ENCODE data around the gene NFU1.
"Not testable (repeated sequence)": the region's sequence is repeated elsewhere in the genome, so short reads cannot be mapped to it uniquely, and the experiment has no call there.

NFU1 gene

GRCh38 chr2:69443673-69444072, 6.4 kb upstream of the NFU1 start:
- WGBS = 86% methylated on average over 3 of the region's 3 CpGs
- not testable (repeated sequence) for H3K18ac ChIP-seq (ENCODE audit: low read depth in 1 of 2, low read length in 2 of 2)

GRCh38 chr2:69439499-69439898, 2.3 kb upstream of the NFU1 start:
- H2AFZ ChIP-seq (ENCODE audit: low read depth, low read length); H3K9ac ChIP-seq (ENCODE audit: low read length); H3K14ac ChIP-seq (ENCODE audit: low read length in 2 of 2); H2BK15ac ChIP-seq (ENCODE audit: low read depth, poor library complexity, severe bottlenecking); H3K4me2 ChIP-seq (ENCODE audit: low read length, poor library complexity, severe bottlenecking); H3K79me1 ChIP-seq (replicated peaks; ENCODE audit: low read length, poor library complexity, severe bottlenecking); DNase-seq; H4K91ac ChIP-seq (ENCODE audit: low read length); H3K27ac ChIP-seq (ENCODE audit: low read length, poor library complexity, severe bottlenecking); H3K36me3 ChIP-seq (ENCODE audit: control insufficient read depth in 1 of 2, insufficient read depth in 2 of 2, low read depth in 1 of 2, low read length in 2 of 2); H2AK5ac ChIP-seq (ENCODE audit: low read length, severe bottlenecking); H3K27me3 ChIP-seq (ENCODE audit: control insufficient read depth in 1 of 2, insufficient read depth in 1 of 2, low read length in 2 of 2); H3K4me1 ChIP-seq (ENCODE audit: control insufficient read depth, insufficient read depth, low read depth, low read length); H3K23ac ChIP-seq (ENCODE audit: low read length in 2 of 2); H3K4ac ChIP-seq (ENCODE audit: low read depth in 1 of 2, low read length in 2 of 2); H2BK5ac ChIP-seq (ENCODE audit: low read depth, low read length, poor library complexity, severe bottlenecking); H2BK12ac ChIP-seq (ENCODE audit: low read length in 2 of 2); H3K18ac ChIP-seq (ENCODE audit: low read depth in 1 of 2, low read length in 2 of 2); H3K9me3 ChIP-seq (ENCODE audit: control insufficient read depth, low read length); H4K8ac ChIP-seq (ENCODE audit: low read length); H3K4me3 ChIP-seq (ENCODE audit: insufficient read depth in 1 of 2, low read depth in 1 of 2, low read length in 2 of 2); H2BK120ac ChIP-seq (ENCODE audit: low read depth, low read length): not testable (repeated sequence)
- 100% methylated on average over 2 of the region's 2 CpGs for WGBS

More at GRCh38 chr2:69443673-69444072, 6.4 kb upstream of the NFU1 start:
- not testable (repeated sequence) for H3K4me3 ChIP-seq (ENCODE audit: insufficient read depth in 1 of 2, low read depth in 1 of 2, low read length in 2 of 2); H2AK5ac ChIP-seq (ENCODE audit: low read length, severe bottlenecking); H2BK5ac ChIP-seq (ENCODE audit: low read depth, low read length, poor library complexity, severe bottlenecking); H2BK120ac ChIP-seq (ENCODE audit: low read depth, low read length); H3K79me1 ChIP-seq (replicated peaks; ENCODE audit: low read length, poor library complexity, severe bottlenecking); H3K9ac ChIP-seq (ENCODE audit: low read length); H3K27me3 ChIP-seq (ENCODE audit: control insufficient read depth in 1 of 2, insufficient read depth in 1 of 2, low read length in 2 of 2); H3K4me2 ChIP-seq (ENCODE audit: low read length, poor library complexity, severe bottlenecking); H2BK15ac ChIP-seq (ENCODE audit: low read depth, poor library complexity, severe bottlenecking); H3K23ac ChIP-seq (ENCODE audit: low read length in 2 of 2); H2BK12ac ChIP-seq (ENCODE audit: low read length in 2 of 2); H4K8ac ChIP-seq (ENCODE audit: low read length); H3K4ac ChIP-seq (ENCODE audit: low read depth in 1 of 2, low read length in 2 of 2); H3K9me3 ChIP-seq (ENCODE audit: control insufficient read depth, low read length); DNase-seq; H2AFZ ChIP-seq (ENCODE audit: low read depth, low read length); H3K36me3 ChIP-seq (ENCODE audit: control insufficient read depth in 1 of 2, insufficient read depth in 2 of 2, low read depth in 1 of 2, low read length in 2 of 2); H3K4me1 ChIP-seq (ENCODE audit: control insufficient read depth, insufficient read depth, low read depth, low read length); H3K14ac ChIP-seq (ENCODE audit: low read length in 2 of 2); H3K27ac ChIP-seq (ENCODE audit: low read length, poor library complexity, severe bottlenecking); H4K91ac ChIP-seq (ENCODE audit: low read length)

- Histone ChIP-seq H2BK12ac (ENCODE audit: low read length in 2 of 2) (peak overlapping the region in 1 of 2 experiments; percentile 37), H3K4me1 (ENCODE audit: control insufficient read depth, insufficient read depth, low read depth, low read length) (peaks cover 7% of the 10 kb centered on the region), H2AK5ac (ENCODE audit: low read length, severe bottlenecking) (peak overlapping the region; percentile 7), H3K4me2 (ENCODE audit: low read length, poor library complexity, severe bottlenecking) (no peak overlapping the region), H2BK15ac (ENCODE audit: low read depth, poor library complexity, severe bottlenecking) (no peak overlapping the region), H3K36me3 (ENCODE audit: control insufficient read depth in 1 of 2, insufficient read depth in 2 of 2, low read depth in 1 of 2, low read length in 2 of 2) (no peaks in the 10 kb centered on the region), H3K4me3 (ENCODE audit: insufficient read depth in 1 of 2, low read depth in 1 of 2, low read length in 2 of 2) (no peak overlapping the region), H3K27ac (ENCODE audit: low read length, poor library complexity, severe bottlenecking) (no peak overlapping the region), H2AFZ (ENCODE audit: low read depth, low read length) (no peak overlapping the region), H4K8ac (ENCODE audit: low read length) (no peak overlapping the region), H2BK120ac (ENCODE audit: low read depth, low read length) (no peak overlapping the region), H2BK5ac (ENCODE audit: low read depth, low read length, poor library complexity, severe bottlenecking) (no peak overlapping the region), H3K14ac (ENCODE audit: low read length in 2 of 2) (no peak overlapping the region), H3K4ac (ENCODE audit: low read depth in 1 of 2, low read length in 2 of 2) (no peak overlapping the region), H3K9me3 (ENCODE audit: control insufficient read depth, low read length) (no peaks in the 10 kb centered on the region), H3K23ac (ENCODE audit: low read length in 2 of 2) (no peak overlapping the region), H3K79me1 (replicated peaks; ENCODE audit: low read length, poor library complexity, severe bottlenecking) (peaks cover 8% of the 10 kb centered on the region), H3K9ac (ENCODE audit: low read length) (peak overlapping the region; percentile 95), H3K27me3 (ENCODE audit: control insufficient read depth in 1 of 2, insufficient read depth in 1 of 2, low read length in 2 of 2) (no peaks in the 10 kb centered on the region), H3K18ac (ENCODE audit: low read depth in 1 of 2, low read length in 2 of 2) (no peak overlapping the region), H4K91ac (ENCODE audit: low read length) (no peak overlapping the region)
- DNase-seq = no peak
- WGBS = 100% methylated on average over 6 of the region's 6 CpGs
Measured at GRCh38 chr2:69438580-69438979, 1.3 kb upstream of the NFU1 start.

- peak overlapping the region; percentile 52 for H3K4me2 ChIP-seq (ENCODE audit: low read length, poor library complexity, severe bottlenecking)
- peak overlapping the region; percentile 69 for H3K27ac ChIP-seq (ENCODE audit: low read length, poor library complexity, severe bottlenecking)
- peak overlapping the region; percentile 95 for H4K91ac ChIP-seq (ENCODE audit: low read length)
- peaks cover 10% of the 10 kb centered on the region for H3K79me1 ChIP-seq (replicated peaks; ENCODE audit: low read length, poor library complexity, severe bottlenecking)
- no peaks in the 10 kb centered on the region for H3K27me3 ChIP-seq (ENCODE audit: control insufficient read depth in 1 of 2, insufficient read depth in 1 of 2, low read length in 2 of 2)
- no peaks in the 10 kb centered on the region for H3K36me3 ChIP-seq (ENCODE audit: control insufficient read depth in 1 of 2, insufficient read depth in 2 of 2, low read depth in 1 of 2, low read length in 2 of 2)
- H3K23ac ChIP-seq (ENCODE audit: low read length in 2 of 2) = no peak overlapping the region
- no peak overlapping the region for H2BK5ac ChIP-seq (ENCODE audit: low read depth, low read length, poor library complexity, severe bottlenecking)
- H2BK15ac ChIP-seq (ENCODE audit: low read depth, poor library complexity, severe bottlenecking) = no peak overlapping the region
- H2BK120ac ChIP-seq (ENCODE audit: low read depth, low read length) = no peak overlapping the region
- peak overlapping the region; percentile 56 for H2AFZ ChIP-seq (ENCODE audit: low read depth, low read length)
- H2AK5ac ChIP-seq (ENCODE audit: low read length, severe bottlenecking) = no peak overlapping the region
- H3K9ac ChIP-seq (ENCODE audit: low read length) = peak overlapping the region; percentile 95
- H4K8ac ChIP-seq (ENCODE audit: low read length) = peak overlapping the region; percentile 98
- peaks cover 7% of the 10 kb centered on the region for H3K4me1 ChIP-seq (ENCODE audit: control insufficient read depth, insufficient read depth, low read depth, low read length)
- no peak overlapping the region for H2BK12ac ChIP-seq (ENCODE audit: low read length in 2 of 2)
- no peak for DNase-seq
- H3K4me3 ChIP-seq (ENCODE audit: insufficient read depth in 1 of 2, low read depth in 1 of 2, low read length in 2 of 2) = peak overlapping the region; percentile 89 to 94
- no peaks in the 10 kb centered on the region for H3K9me3 ChIP-seq (ENCODE audit: control insufficient read depth, low read length)
- WGBS = 85% methylated on average over 7 of the region's 7 CpGs
- H3K14ac ChIP-seq (ENCODE audit: low read length in 2 of 2) = no peak overlapping the region
- H3K4ac ChIP-seq (ENCODE audit: low read depth in 1 of 2, low read length in 2 of 2) = peak overlapping the region; percentile 2 to 93
- H3K18ac ChIP-seq (ENCODE audit: low read depth in 1 of 2, low read length in 2 of 2) = peak overlapping the region; percentile 22 to 87
Measured at GRCh38 chr2:69437751-69438154, 518 bp upstream of the NFU1 start.

All from mesenchymal stem cell (in vitro differentiated cells and primary cell).